GM13976 (cell line): ENCODE results near the gene NOSTRIN.

Experiments
- DNase-seq: peaks from one replicate; pipeline ENCODE4 v3.0.0; 2012; ENCODE audit warnings: low spot score
- in situ Hi-C: fragments of 300-500 bp; cut with MboI; formaldehyde crosslinking; loops from one replicate; pipeline ENCODE4 v1.12.0; 2022; ENCODE audit warnings: low sequenced_read_pairs, mixed read lengths, inconsistent platforms; ENCODE audit not compliant: unreplicated experiment
- TF ChIP-seq, protein P1 (sequence below): IDR thresholded peaks from 2 replicates; pipeline ENCODE4 v1.5.1; 2012; ENCODE audit warnings: borderline replicate concordance, mild to moderate bottlenecking; ENCODE audit not compliant: insufficient read depth; ENCODE audit errors: extremely low read depth, missing control alignments, control extremely low read depth

The NOSTRIN gene, protein sequence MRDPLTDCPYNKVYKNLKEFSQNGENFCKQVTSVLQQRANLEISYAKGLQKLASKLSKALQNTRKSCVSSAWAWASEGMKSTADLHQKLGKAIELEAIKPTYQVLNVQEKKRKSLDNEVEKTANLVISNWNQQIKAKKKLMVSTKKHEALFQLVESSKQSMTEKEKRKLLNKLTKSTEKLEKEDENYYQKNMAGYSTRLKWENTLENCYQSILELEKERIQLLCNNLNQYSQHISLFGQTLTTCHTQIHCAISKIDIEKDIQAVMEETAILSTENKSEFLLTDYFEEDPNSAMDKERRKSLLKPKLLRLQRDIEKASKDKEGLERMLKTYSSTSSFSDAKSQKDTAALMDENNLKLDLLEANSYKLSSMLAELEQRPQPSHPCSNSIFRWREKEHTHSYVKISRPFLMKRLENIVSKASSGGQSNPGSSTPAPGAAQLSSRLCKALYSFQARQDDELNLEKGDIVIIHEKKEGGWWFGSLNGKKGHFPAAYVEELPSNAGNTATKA

DNA sequence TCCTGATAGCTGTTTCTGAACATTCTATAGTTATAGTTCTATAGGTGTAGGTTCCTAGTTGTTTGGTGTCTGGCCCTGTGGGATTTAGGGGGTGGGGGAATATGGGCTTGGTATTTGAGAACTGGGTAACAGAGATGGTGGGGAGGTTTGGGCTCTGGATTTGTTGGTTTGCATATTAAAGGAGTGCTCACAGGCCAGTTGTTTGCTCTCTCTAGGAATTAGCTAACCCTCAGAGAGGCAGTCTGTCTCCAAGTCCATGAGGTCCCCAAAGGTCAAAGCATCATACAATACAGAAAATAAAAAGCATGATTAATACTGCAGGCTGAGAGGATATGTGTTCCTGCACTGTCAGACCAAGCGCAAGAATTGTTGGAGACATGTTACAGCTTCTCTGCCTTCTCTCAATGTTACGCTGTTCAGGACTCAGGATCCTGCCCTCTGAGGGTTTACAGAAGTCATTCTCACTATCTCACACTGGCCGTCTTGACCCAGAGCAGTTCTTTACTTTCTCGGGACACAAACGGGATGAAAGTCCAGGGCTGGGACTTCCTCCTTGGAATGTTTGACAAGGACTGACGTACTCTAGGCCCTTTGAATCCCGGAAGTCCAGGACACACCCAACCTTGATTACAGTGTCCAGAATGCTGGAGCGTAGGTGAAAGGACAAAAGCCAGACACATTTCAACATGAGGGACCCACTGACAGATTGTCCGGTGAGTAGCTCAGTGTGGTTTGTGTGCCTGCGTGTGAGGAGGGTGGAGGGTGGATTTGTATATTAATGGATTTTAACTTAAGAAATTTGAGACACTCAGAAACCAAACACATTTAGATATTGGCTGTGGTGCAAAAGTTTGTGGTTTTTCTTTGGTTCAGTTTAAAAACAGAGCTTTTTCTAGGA is at the start of gene NOSTRIN:
TSS of gene NOSTRIN (plus strand) at position 677 of the 898 bp plus-strand sequence. CDS start at position 687, 10 bp downstream.
- no peak for DNase-seq
- in situ Hi-C loops = no loop called here
- TF ChIP-seq, protein P1, sequence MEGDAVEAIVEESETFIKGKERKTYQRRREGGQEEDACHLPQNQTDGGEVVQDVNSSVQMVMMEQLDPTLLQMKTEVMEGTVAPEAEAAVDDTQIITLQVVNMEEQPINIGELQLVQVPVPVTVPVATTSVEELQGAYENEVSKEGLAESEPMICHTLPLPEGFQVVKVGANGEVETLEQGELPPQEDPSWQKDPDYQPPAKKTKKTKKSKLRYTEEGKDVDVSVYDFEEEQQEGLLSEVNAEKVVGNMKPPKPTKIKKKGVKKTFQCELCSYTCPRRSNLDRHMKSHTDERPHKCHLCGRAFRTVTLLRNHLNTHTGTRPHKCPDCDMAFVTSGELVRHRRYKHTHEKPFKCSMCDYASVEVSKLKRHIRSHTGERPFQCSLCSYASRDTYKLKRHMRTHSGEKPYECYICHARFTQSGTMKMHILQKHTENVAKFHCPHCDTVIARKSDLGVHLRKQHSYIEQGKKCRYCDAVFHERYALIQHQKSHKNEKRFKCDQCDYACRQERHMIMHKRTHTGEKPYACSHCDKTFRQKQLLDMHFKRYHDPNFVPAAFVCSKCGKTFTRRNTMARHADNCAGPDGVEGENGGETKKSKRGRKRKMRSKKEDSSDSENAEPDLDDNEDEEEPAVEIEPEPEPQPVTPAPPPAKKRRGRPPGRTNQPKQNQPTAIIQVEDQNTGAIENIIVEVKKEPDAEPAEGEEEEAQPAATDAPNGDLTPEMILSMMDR = no peak

GRCh38 chr2:168753765-168754329 is 48.6 kb upstream of the NOSTRIN start:
- no peak for DNase-seq
- in situ Hi-C loops = no loop called here

DNA sequence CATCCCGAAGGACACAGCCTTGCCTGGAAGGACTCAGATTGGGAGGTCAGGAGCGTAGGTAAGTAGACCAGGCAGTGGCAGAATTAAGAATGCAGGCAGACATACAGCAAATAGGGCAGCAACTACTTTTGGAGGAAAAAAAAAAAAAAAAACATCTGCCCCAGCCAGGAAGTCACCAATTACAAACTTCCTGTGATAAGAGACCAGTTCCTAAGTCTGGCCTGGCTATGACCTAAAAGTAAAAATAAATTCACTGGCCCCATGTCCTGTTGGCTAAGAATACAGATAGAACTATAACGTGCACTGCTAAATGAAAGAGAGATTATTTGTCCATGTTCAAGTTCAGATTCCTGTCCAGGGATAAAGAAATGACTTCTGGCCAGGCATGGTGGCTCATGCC is 45.2 kb upstream of the NOSTRIN start:
- TF ChIP-seq, protein P1 = no peak
- no peak for DNase-seq
- in situ Hi-C loops = no loop called here

More at GRCh38 chr2:168753765-168754329, 48.6 kb upstream of the NOSTRIN start:
- TF ChIP-seq, protein P1 = no peak

DNA sequence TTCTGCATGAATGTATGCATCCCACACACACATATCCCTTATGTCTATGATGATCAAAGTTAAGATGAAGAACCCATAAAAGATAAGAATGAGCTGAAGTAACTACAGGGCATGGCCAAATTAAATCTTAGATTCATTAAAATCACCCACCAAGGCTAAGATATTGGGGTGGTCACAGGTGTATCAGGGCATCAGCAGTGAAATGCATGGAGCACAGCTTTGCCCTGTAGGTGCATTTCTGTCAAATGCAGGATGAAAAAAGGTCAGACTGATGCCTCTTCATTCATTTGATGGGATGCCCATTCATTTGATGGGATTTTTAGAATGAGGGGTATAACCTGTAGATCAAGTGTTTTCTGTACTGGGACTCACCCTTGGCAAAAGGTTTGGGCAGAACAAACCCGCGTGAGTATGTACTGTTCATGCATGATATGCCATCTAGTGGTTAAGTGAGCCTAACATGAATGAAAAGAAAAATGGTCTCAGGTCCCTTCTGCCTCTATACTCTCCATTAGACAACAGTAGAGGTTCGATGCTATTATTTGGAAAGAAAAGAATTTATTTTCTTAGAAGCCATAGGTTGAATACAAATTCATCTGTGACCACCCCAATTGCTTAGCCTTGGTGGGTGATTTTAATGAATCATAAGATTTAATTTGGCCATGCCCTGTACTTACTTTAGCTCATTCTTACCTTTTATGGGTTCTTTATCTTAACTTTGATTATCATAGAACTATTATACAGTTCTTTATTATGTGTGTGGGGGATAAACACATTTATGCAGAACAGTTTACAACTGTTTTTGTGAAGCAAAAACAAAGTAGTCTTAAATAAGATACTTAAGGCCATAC is 43.2 kb upstream of the NOSTRIN start:
- DNase-seq = peak; percentile 51
- in situ Hi-C loops = no loop called here
- TF ChIP-seq, protein P1 = peak; percentile 46

GRCh38 chr2:168765401-168765800 is 37.0 kb upstream of the NOSTRIN start:
- in situ Hi-C loops = no loop called here

More at GRCh38 chr2:168765401-168765800, 37.0 kb upstream of the NOSTRIN start:
- TF ChIP-seq, protein P1 = no peak
- DNase-seq = no peak
